GM10847 (cell line): ENCODE results near the gene CTDSPL.

Source experiments
- POLR2A ChIP-seq: IDR thresholded peaks from 2 replicates; pipeline ENCODE4 v1.6.1; 2011; ENCODE audit not compliant: insufficient read length; ENCODE audit errors: extremely low read depth

The CTDSPL gene

GRCh38 chr3:37989821-37990480, 128.3 kb downstream of the CTDSPL start:
- TF ChIP-seq POLR2A: no peak

GRCh38 chr3:37990527-37990926, 128.8 kb downstream of the CTDSPL start, which contains the start of gene VILL:
TSS of gene VILL (plus strand) at chr3:37990786. CDS start at chr3:37993673, 2,887 bp downstream.
- no peak for TF ChIP-seq POLR2A

GRCh38 chr3:37991109-37991508, 129.4 kb downstream of the CTDSPL start:
- TF ChIP-seq POLR2A: no peak

- TF ChIP-seq POLR2A: no peak
These were observed 130.1 kb downstream of the CTDSPL start for GRCh38 chr3:37991823-37992222.

- TF ChIP-seq POLR2A: no peak
These were observed 130.8 kb downstream of the CTDSPL start for GRCh38 chr3:37992271-37993066.

GRCh38 chr3:37993067-37993455, 131.4 kb downstream of the CTDSPL start:
- TF ChIP-seq POLR2A: no peak

- no peak for TF ChIP-seq POLR2A
These were observed 131.8 kb downstream of the CTDSPL start for GRCh38 chr3:37993460-37993819.

- peak; percentile 54 for TF ChIP-seq POLR2A
These were observed 132.3 kb downstream of the CTDSPL start for GRCh38 chr3:37993820-37994638.

- TF ChIP-seq POLR2A: no peak
These were observed 132.9 kb downstream of the CTDSPL start for GRCh38 chr3:37994639-37994972.

- no peak for TF ChIP-seq POLR2A
These were observed 134.3 kb downstream of the CTDSPL start for GRCh38 chr3:37995652-37996641.

GRCh38 chr3:37996785-37997301, 135.2 kb downstream of the CTDSPL start:
- no peak for TF ChIP-seq POLR2A

GRCh38 chr3:37997342-37997741, 135.7 kb downstream of the CTDSPL start:
- TF ChIP-seq POLR2A: no peak

- TF ChIP-seq POLR2A: no peak
These were observed 136.2 kb downstream of the CTDSPL start for GRCh38 chr3:37997791-37998370.

- TF ChIP-seq POLR2A: no peak
These were observed 138.2 kb downstream of the CTDSPL start for GRCh38 chr3:37999836-38000235.
